ENCODE data around the gene DHRS1.

Gene DHRS1

GRCh38 chr14:24338843-24339242, 39.3 kb upstream of the DHRS1 start:
- POLR2A ChIA-PET: no interaction called here
- TF ChIP-seq TRIM28 (IDR thresholded peaks at IDR 0.05; ENCODE audit: borderline replicate concordance, low read length) (no peak), MZF1 (tag by site-specific recombination; IDR thresholded peaks at IDR 0.05; ENCODE audit: borderline replicate concordance) (no peak), PRDM4 (tag by site-specific recombination; IDR thresholded peaks at IDR 0.05) (no peak)
- H3K4me3 ChIP-seq (ENCODE audit: low read depth, low read length): no peak overlapping the region

GRCh38 chr14:24337824-24338175, 38.2 kb upstream of the DHRS1 start:
- no peak overlapping the region for H3K27ac ChIP-seq (ENCODE audit: extremely low read depth, low read depth, low read length)

More at GRCh38 chr14:24338843-24339242, 39.3 kb upstream of the DHRS1 start:
- no peak overlapping the region for H3K27ac ChIP-seq (ENCODE audit: extremely low read depth, low read depth, low read length)
- CTCF ChIA-PET: interaction anchor here (0.6 to 16.9 kb wide), 4 partner anchors 9 to 93 kb away, joined by 3 to 468 read pairs (median 4); partner anchors contain the start of genes CBLN3 and KHNYN
- no peaks in the 10 kb centered on the region for H3K9me3 ChIP-seq (ENCODE audit: control insufficient read depth, insufficient read depth, low read depth, low read length)
- peaks cover 4% of the 10 kb centered on the region; the same call in 1 of the 2 replicates for H3K4me1 ChIP-seq (ENCODE audit: control insufficient read depth, insufficient read depth, low read length)
- no peaks in the 10 kb centered on the region for H3K36me3 ChIP-seq (ENCODE audit: control insufficient read depth in 2 of 2, insufficient read depth in 1 of 2, low read length in 2 of 2)

More at GRCh38 chr14:24337824-24338175, 38.2 kb upstream of the DHRS1 start:
- H3K9me3 ChIP-seq (ENCODE audit: control insufficient read depth, insufficient read depth, low read depth, low read length): no peaks in the 10 kb centered on the region
- peaks cover 4% of the 10 kb centered on the region; the same call in 1 of the 2 replicates for H3K4me1 ChIP-seq (ENCODE audit: control insufficient read depth, insufficient read depth, low read length)
- ChIA-PET POLR2A (no interaction called here), CTCF (interaction anchor here (0.7 to 16.9 kb wide), 7 partner anchors 10 to 344 kb away, joined by 3 to 468 read pairs (median 3); partner anchors contain the start of genes CBLN3 and KHNYN)
- H3K4me3 ChIP-seq (ENCODE audit: low read depth, low read length): no peak overlapping the region
- no peaks in the 10 kb centered on the region for H3K36me3 ChIP-seq (ENCODE audit: control insufficient read depth in 2 of 2, insufficient read depth in 1 of 2, low read length in 2 of 2)
- no peak for TF ChIP-seq ZNF174 (tag by site-specific recombination; IDR thresholded peaks at IDR 0.05)
- TF ChIP-seq ZNF398 (tag by site-specific recombination; IDR thresholded peaks at IDR 0.05): no peak
- TF ChIP-seq ZNF555 (tag by site-specific recombination; conservative IDR thresholded peaks at IDR 0.05): no peak
- TF ChIP-seq GLIS1 (tag by site-specific recombination; IDR thresholded peaks at IDR 0.05): no peak
- no peak for TF ChIP-seq ZNF610 (tag by site-specific recombination; IDR thresholded peaks at IDR 0.05; ENCODE audit: borderline replicate concordance)
- no peak for TF ChIP-seq HOXD13 (CRISPR knock-in tag; IDR thresholded peaks at IDR 0.05; ENCODE audit: borderline replicate concordance)
- TF ChIP-seq ZNF423 (tag by site-specific recombination; IDR thresholded peaks at IDR 0.05): no peak
- TF ChIP-seq ZNF785 (tag by site-specific recombination; IDR thresholded peaks at IDR 0.05): no peak
- TF ChIP-seq ZNF580 (tag by site-specific recombination; IDR thresholded peaks at IDR 0.05): no peak
- TF ChIP-seq FEZF1 (tag by site-specific recombination; IDR thresholded peaks at IDR 0.05): no peak
- TF ChIP-seq PATZ1 (tag by site-specific recombination; IDR thresholded peaks at IDR 0.05): no peak
- no peak for TF ChIP-seq ZNF707 (tag by site-specific recombination; IDR thresholded peaks at IDR 0.05)
- TF ChIP-seq AEBP2 (tag by site-specific recombination; IDR thresholded peaks at IDR 0.05; ENCODE audit: borderline replicate concordance): no peak
- no peak for TF ChIP-seq ZNF10 (tag by site-specific recombination; IDR thresholded peaks at IDR 0.05)

All from HEK293 (cell line).